Esophagus mucosa (tissue), 1 donor: ENCODE results near the gene ARID1B. TPM values are rescaled to one million over a fixed set of nuclear protein-coding genes. Genes with fewer than 3 reads are reported as not detected.

ENCODE experiments used
- ATAC-seq: fragments of 200-7000 bp; cut with Tn5 transposase; one replicate; pipeline ENCODE4 v1.9.1; 2020
- total RNA-seq: library from RNA; stranded (reverse); gene quantifications from one replicate; pipeline ENCODE4 v1.2.4, GENCODE V29; 2023
- donor health status: DM: yes; HTN: yes; CAD: no.

Gene ARID1B
- total RNA-seq, 1 donor from 2014 or later: 45.7 TPM

DNA sequence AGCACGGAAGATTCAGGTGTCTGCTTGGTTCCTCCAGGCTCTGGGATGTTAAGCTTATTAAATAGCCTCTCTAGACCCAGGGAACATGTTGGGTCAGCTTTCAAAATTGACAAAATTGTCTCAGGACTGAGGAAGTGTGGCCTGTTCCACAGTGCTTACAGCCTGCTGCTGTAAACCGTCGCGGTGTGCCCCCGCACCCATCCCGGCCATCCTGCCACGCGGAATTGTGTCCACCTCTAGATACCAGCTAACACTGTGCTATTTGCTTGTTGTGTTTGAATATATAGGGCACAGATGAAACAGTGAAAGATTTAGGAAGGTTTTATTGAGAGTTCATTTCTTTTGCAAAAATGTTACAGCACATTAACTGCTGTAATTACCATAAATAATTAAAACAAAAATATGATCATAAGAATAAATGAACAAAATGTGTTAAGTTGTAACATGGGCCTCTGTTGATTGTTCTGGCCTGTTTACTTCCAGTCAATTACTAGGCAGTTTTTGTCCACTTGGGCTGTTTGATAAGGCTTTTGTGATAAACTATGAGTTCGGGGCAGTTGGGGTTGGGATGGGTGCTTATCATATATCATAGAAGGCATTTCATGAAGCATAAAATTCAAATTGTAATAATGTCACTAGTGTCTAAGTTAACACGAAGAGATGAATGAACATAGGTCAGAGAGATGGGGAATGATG, 77.4 kb downstream of the ARID1B start:
- ATAC-seq: no peak

DNA sequence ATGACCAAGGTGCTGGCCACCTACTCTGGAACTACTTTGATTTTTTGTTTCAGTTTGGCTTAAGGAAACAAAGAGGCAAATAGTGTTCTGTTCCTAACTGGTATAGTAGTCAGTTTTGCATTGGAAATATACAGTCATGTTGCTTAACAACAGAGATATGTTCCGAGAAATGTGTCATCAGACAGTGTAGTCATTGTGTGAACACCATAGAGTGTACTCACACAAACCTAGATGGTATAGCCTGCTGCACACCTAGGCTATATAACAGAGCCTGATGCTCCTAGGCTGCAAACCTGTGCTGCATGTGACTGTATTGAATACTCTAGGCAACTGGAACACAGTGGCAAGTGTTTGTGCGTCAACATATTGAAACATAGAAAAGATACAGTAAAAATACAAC, 80.4 kb downstream of the ARID1B start:
- ATAC-seq: peak; percentile 87

DNA sequence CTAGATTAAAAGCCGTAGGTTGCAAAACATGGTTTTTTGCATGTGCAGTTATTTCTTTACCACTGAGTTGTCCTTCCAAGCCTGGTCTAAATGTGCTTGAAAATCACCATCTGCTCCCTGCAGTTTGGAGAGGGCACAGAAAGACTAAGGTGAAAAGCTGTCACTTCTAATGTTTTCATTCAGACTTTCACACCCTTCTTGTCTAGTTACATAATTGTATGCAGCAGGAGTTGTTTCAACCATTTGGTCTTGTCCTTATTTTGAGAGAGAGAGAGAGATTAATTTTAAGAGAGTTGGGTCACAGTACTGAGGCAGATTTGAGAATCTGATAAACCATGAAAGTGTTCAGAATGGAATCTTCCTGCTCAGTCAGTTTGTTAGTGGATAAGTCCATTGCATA, 82.5 kb downstream of the ARID1B start:
- no peak for ATAC-seq

DNA sequence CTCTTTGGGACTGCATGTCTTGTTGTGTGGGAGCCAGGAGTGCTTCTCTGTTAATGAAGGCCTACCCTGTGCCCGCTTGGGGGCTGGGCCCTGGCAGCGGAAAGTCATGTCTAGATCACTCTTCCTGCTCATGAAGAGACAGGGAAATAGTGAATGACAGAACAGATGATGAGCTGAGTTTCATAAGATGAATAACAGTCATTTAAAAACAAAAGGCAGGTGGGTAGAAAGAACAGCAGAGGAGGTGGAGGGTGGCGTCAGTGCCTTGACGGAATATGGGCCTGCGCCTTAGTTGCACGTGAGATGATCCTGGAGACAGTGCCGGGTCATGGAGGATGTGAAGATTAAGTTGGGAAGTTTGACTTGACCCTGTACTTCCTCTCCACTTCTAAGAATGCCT, 85.5 kb downstream of the ARID1B start:
- no peak for ATAC-seq

DNA sequence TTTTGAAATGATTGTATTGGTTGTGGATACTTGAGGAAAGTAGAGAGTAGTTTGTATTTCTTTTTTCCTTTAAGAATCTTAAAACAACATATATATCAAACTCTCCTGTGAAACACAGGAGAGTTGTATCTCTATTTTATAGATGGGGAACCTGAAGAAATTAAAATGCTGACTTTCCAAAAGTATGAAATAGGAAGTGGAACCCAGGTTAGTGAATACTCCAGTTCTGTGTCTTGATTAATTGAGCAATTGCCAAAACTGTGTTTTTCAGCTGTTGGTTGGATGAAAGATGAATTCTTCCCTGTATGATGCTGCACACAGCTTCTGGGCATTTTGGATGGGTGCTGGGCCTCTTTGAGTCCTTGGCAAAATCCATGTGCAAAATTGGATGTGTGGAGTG, 86.3 kb downstream of the ARID1B start:
- ATAC-seq: no peak

DNA sequence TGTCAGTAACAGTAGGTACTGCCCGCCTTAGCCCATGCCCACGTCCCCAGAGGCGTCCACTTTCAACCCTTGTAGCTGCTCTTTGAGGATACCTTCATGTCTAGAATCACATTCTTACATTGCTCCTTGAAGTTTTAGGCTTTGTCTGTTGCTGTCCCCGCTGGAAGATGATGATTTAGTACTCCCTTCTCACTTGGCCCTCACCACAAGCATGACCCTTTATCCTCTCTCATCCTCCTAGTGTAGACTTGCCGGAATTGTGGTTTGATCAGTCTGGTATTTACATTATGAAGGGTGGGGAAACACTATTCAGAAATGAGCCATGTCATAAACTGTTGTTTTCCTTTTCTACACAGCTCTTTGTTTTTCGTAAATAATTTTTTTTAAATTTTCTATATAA, 87.4 kb downstream of the ARID1B start:
- no peak for ATAC-seq

DNA sequence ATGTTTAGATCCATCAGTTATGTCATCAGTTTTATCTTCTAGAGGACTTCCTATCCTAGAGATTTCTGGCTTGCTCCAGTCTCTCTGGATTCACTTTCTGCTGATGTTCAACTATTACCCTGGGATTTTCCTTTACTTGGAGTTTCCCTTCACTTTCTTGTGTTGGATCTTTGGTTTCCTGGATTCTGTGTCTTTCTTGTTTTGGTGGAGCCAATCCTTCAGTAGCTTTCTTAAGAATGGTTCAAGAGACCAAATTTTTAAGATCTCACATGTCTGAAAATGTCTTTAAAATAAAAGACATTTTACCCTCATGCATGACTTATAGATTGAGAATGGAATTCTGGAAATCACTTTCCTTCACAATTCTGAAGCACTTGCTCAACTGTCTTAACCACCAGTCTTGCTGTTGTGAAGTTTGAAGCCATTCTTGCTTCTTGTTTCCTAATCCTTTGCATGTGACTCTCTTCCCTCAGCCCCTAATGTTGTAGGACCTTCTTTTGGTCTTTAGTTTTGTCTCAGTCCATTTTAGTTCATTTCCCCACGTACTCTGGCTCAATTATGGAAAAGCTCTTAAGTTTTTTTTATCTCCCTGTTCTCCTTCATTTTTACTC, 87.9 kb downstream of the ARID1B start:
- ATAC-seq: no peak

DNA sequence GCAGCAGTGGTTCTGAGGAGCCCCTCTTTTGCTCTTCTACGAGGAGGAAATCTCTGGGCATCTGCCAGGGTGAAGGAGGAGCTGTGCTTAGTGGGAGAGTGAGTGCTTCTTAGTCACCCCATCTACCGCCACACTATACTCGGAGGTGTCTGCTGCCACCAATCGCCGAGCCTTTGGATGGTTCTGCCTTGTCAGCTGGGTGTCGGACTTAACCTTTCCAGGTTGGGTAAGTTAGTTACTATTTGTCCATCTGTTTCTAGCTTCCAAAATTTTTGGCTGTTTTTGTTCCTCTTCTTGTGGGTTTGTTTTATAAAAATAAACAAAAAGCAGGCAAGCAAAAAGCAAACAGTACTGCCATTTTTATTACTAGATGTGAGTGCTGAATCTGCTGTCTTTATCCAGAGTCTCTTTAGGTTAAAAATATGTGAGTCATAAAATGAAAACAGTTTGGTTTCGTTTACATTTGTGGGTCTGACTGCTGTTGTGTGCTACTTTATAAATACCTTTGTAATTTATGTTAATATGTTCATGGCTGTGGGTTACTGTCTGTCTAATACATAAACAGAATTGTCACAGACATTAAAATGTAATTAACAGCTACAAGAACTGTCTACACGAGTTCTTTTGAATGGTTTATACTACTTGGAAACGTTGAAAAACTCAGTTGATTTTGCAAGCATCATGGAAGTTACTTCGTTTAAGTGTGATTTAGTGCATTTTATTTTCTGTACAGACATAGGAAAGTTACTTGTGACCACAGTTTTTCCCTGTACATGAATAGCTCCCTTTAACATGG, 89.2 kb downstream of the ARID1B start:
- ATAC-seq: peak; percentile 86

DNA sequence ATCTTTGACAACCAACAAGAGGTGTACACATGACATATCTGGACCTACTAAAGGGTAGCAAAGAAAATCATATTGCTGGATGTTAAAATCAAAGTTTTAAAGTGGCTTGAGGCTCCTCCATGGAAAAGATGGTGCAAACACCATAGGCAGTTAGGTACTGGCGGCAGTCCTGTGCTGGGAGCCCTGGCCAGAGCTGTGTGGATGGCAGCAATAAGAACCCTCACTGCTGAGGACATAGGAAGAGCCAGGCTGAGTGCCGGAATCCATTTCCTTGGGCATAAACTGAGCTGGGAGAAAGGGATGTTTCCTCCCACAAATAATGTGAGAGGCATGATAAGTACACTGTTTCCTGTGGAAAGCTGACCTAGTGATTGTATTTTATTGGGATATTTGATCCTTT, 89.9 kb downstream of the ARID1B start:
- ATAC-seq: no peak

DNA sequence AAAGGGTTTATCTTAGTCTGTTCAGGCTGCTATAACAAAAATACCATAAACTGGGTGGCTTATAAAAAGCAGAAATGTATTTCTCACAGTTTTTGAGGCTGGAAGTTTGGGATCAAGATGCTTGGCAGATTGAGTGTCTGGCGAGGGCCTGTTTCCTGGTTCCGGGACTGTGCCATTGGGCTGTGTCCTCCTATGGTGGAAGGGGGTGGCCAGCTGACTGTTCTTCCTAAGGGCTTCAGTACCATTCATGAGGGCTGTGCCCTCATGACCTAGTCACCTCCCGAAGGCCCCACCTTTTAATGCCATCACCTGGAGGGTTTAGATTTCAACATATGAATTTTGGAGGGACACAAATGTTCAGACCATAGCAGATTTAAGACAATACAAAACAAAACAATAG, 91.2 kb downstream of the ARID1B start:
- no peak for ATAC-seq

DNA sequence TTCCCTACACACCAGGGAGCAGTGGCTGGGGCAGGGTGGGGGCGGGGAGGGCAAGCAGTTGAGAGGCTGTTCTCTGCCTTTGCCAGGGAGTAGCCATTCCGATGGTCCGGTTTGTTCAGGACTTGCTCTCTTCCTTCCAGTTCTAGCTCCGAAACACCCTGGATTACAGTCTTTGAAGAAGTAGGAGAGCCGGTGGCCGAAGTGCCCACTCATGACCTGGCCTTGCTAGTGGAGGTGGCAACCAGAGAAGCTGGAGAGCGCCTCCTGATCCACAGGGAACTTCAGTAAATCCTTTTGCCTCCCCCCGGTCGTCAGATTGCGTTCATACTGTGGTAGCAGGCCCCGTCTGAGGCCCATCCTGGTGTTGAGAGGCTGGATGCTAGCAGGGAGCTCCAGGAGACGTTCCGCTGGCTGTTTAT, 92.8 kb downstream of the ARID1B start:
- ATAC-seq: no peak

DNA sequence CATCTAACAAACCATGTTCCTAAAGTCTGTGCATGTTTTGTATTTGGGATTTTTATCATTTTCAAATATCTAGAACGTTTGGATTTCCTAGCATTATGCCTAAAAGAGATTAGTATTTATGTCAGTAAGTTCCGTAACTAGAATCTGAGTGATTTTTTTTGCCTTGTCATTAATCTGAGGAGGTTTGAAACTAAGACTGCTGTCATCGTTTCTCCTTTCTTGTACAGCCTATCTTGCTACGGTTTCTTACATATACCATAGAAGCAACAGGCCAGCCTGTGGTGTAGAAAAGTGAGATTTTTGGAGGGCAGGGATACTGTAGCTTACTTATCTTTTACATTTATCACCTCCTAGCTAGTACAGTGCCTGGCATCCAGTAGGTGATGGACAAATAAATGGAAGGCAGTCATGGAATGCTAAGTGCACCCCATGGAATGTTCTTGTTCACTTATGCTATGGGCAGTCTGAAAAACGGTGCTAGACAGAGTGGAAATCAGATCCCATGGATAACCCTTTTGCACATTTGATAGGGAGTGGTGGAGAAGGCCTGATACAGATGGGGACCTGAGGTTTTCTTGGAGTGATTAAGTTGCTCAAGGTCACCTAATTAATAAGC, 93.9 kb downstream of the ARID1B start:
- ATAC-seq: no peak

DNA sequence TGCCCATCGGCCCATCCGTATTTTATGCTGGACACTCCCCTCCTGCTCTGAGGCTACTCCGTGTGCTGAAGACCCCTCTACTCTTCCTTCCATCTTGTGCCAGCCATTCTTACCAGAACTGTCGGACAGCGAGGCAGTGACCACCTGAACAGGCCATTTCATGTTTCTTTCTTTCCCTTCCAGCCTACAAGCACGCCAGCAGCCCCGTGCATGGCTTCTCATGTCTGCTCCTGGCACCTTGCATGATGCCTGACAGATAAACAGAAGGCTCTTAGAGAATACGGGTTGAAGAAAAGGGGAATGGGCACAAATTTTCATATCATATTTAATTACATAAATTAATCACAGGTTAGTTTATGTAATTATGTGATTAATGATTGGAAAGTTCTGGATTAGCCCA, 95.7 kb downstream of the ARID1B start:
- no peak for ATAC-seq

DNA sequence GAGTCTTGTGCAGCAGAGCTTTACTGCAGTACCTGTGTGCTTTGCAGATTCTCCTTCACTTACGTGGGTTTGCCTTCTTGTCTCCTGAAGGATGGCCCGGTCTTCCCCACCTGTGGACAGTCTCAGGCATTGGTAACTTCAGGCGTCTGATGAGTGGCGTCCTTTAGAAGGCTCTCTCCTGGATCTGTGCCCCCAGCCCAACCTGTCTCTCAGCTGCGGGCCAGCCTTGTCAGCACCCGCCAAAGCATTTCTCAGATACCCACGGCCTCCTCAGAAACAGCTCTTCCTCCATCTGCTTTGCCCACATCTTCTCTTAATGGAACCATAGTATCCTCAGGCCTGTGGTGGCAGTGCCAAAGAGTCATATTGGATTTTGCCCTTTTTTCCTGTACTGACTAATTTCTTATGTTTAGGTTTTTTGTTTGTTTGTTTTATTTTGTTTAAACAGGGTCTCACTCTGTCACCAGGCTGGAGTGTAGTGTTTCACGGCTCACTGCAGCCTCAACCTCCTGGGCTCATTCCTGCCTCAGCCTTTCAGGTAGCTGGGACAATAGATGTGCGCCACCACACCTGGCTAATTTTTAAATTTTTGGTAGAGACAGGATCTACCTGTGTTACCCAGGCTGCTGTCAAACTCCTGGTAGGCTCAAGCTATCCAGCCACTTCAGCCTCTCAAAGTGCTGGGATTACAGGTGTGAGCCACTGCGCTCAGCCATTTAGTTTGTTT, 96.6 kb downstream of the ARID1B start:
- ATAC-seq: no peak

DNA sequence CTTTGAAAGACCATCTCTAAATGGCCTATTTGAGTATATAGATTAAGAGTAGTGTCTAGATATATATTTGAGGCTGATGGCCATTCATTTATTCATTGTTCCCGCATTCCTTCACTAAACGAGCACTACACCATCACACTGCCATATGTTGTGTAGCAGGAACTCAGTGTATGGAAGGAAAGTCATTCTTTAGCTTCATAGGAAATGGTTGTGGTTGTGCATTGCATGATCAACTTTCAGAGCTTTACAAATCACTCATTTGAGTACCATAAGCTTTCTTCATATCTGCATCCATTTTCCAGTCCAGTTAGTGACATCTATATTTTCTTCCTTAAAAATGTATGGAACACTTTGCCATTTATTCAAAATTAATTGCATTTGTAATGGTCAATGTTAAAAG, 97.9 kb downstream of the ARID1B start:
- ATAC-seq: no peak

DNA sequence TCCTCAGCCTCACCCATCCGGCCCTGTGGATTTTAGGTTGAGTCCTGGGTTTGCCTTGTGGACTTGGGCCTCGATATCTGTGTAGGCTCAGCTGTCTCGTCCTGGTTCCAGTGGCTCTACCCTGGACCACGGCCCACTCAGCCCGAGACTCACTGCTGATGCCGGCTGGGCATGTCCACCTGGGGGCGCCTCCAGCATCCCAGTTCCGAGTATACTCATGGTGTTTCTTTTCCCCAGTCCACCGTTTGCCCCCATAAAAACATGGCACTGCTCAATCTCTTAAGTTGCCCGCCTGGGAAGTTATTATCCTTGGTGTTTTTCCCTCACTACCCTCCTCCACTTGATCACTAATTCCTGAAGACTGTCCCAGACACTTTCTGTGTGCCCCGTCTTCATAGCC, 99.1 kb downstream of the ARID1B start:
- no peak for ATAC-seq

DNA sequence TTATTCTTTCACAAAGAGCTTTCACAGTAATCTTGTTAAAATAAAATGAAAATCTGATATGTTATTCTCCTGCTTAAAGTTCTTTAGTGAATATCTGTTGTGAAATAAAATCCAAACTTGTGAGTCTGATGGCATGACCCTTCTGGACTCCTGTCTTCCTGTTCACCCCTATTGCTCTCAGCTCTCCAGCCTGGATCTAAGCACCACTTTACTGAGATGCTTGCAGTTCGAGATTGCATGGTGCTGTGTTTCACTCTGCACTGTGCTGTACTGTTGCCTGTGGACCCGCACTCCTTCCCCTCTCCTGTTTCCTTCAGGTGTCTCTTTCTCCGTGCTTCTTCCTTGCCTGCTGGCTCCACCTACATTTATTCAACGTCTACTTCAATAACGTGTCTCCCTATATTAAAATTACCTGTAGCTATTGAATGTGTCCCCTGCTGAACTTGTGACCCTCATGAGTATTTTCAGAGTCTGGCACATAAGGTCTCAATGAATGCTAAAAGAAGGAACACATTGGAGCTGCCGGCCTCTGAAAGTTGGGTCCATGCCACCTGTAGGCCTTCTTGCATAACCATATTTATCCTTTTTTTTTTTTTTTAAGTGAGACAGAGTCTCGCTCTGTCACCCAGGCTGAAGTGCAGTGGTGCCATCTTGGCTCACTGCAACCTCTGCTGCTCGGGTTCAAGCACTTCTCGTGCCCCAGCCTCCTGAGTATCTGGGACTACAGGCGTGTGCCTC, 100.1 kb downstream of the ARID1B start:
- ATAC-seq: no peak

DNA sequence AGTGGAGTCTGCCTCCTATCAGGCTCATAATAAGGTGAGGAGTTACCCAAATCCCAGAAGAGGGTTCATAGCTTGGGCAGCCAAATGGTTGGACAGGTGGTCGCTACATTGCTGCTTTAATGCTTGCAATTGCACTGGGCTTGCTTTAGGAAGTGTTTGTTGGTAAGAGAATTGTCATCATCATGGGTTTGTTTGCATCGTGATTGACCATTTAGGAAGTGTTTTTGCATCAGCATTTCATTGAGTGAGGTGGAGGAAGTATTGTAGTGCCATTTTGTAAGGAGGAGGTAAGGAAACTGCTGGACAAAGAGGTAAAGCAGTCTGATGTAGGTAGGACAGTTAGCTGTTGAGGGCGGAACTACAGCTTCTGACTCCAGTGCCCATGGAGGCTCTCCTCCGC, 101.5 kb downstream of the ARID1B start:
- no peak for ATAC-seq

DNA sequence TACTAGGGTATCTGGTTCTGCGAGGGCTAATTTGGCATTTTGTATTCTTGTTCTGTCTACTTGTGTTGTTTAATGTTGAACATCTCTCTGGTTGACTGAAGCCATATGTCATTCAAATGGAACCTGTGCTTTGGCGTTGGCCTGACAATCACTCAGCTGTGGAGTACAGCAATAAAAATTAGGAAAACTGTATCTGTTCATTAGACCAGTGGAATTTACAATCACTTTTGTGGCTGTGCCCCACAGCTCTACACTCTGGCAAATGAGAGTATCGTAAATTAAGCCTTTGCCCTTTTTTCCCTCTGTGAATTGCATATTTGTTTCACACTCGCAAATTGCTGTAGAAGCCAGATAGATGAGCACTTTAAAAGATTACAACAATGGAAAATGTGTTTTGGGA, 102.0 kb downstream of the ARID1B start:
- no peak for ATAC-seq

DNA sequence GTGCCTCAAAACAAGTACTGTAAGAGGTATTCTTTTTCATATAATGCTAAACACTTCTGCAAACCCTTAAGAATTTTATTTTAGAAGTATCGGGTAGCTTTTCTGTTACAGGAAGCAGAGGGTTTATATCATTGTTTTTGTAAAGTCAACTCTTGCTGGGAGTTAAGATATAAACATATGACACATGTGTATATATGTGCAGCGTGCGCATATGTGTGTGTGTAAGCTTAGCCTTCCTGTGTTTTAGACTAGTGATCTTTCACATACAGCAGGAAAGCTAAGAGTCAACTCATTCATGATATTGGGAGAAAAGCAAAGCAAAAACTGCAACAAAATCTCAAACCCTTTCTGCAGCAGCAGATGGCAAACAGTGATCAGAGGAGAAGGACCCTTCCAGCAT, 102.4 kb downstream of the ARID1B start:
- no peak for ATAC-seq

DNA sequence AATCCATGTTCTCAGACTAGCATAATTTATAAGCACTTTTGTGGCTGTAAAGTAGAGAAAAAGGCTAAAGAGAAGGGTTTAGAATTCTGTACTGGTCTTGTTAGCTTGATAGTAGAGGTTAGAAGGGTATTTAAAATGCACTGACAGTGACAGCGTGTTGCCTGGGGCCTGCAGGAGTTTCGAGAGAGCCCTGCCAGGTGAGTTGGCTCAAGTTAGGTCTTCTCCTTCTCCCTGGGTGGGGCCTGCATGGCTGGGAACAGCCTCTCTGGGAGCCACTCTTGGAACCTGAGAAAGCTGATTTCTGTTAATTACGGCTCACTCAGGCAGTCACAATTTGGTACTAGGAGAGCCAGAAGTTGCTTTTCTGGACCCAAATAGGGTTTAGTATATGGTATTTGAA, 103.7 kb downstream of the ARID1B start:
- ATAC-seq: peak; percentile 82
